ENCODE results near the gene CFAP97.

CFAP97 gene

DNA sequence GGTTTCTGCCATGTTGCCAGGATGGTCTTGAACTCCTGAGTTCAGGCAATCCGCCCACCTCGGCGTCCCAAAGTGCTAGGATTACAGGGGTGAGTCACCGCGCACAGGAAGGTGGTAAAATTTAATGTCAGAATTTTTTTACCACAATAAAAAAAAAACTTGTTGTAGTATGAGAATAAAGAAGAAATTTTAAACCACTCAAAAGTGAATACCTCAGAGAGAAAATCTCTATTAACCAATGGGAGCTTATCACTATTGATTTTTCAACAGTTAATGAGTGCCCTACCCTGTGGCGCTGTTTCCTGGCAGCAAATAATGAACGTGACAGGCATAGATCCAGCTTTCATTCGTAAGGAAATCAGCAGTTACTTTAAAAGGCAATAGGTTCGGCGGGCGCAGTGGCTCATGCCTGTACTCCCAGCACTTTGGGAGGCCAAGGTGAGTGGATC lies 93.4 kb downstream of the CFAP97 start:
- DNase-seq (ENCODE audit: low spot score) (no peak), FAIRE-seq (no peak)

DNA sequence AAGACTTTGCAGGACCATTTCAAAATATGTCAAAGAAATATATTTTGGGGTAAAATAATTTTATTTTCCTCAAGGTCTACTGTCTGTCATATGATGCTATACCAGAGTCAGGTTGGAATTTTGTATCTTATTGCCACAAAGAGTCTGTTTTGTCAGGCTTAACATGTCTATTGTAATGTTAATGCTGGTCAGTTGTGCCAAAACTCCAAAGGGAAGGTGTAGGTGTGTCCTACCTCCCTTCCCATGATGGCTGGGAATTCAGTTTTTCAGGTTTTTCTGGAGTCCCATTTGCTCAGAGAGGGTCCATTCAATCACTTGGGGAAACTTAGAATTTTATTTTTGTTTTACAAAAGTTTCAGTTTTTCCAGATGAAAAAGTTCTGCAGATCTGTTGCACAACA lies 94.1 kb downstream of the CFAP97 start:
- DNase-seq (ENCODE audit: low spot score) (no peak), FAIRE-seq (no peak)
